K562 (cell line): ENCODE measurements around the gene SH2D3A. TPM values are rescaled to one million over a fixed set of nuclear protein-coding genes. Genes with fewer than 3 reads are reported as not detected.

Experiments
- IRF1 ChIP-seq: sonication (generic); formaldehyde crosslinking; IDR thresholded peaks from 2 replicates; pipeline ENCODE4 v1.8.0; 2022; ENCODE audit warnings: missing genetic modification reagents, mild to moderate bottlenecking, borderline replicate concordance
- L3MBTL2 ChIP-seq: fragments of 450-650 bp; IDR thresholded peaks from 2 replicates; pipeline ENCODE4 v1.6.1; 2016; ENCODE audit warnings: mild to moderate bottlenecking, moderate library complexity
- MAFF ChIP-seq: IDR thresholded peaks from 2 replicates; pipeline ENCODE4 v1.6.1; 2012; ENCODE audit warnings: low read length, improper control_type of control experiment
- NCOA2 ChIP-seq, 2 experiments: fragments of 450-650 bp; IDR thresholded peaks; 2 replicates each; pipeline ENCODE4 v1.6.1; 2018; ENCODE audit warnings: mild to moderate bottlenecking in 2 of 2, moderate library complexity in 1 of 2; ENCODE audit not compliant: partially characterized antibody in 2 of 2
- NR4A1 ChIP-seq, 2 experiments: fragments of 250-450 bp in 1 of 2; fragments of 450-650 bp in 1 of 2; sonication (Bioruptor Pico) in 1 of 2; IDR thresholded peaks; 2 replicates each; pipeline versions ENCODE4 v1.4.0 to v1.6.1; 2016 to 2020; ENCODE audit warnings: mild to moderate bottlenecking in 2 of 2, missing compliant biosample characterization in 1 of 2, missing genetic modification characterization in 1 of 2, moderate library complexity in 1 of 2
- PHB2 ChIP-seq: fragments of 450-650 bp; IDR thresholded peaks from 2 replicates; pipeline ENCODE4 v1.6.1; 2017; ENCODE audit warnings: low read depth
- PTBP1 ChIP-seq: fragments of 200-400 bp; formaldehyde crosslinking; IDR thresholded peaks from 2 replicates; pipeline ENCODE4 v1.6.1; 2017; ENCODE audit warnings: low read depth, low read length
- PYGO2 ChIP-seq: fragments of 450-650 bp; IDR thresholded peaks from 2 replicates; pipeline ENCODE4 v1.6.1; 2016; ENCODE audit warnings: mild to moderate bottlenecking, missing genetic modification characterization, moderate library complexity, missing compliant biosample characterization
- RB1 ChIP-seq: fragments of 450-650 bp; IDR thresholded peaks from 2 replicates; pipeline ENCODE4 v1.6.1; 2017; ENCODE audit warnings: low read depth, mild to moderate bottlenecking
- SMARCA5 ChIP-seq: fragments of 450-650 bp; IDR thresholded peaks from 2 replicates; pipeline ENCODE4 v1.6.1; 2016
- SREBF2 ChIP-seq: sonication (generic); formaldehyde crosslinking; IDR thresholded peaks from 2 replicates; pipeline ENCODE4 v1.4.0; 2020; ENCODE audit warnings: mild to moderate bottlenecking, missing genetic modification reagents
- ZBTB11 ChIP-seq, 3 experiments: fragments of 200-800 bp in 1 of 3; fragments of 250-450 bp in 1 of 3; fragments of 450-650 bp in 1 of 3; sonication (Bioruptor Pico) in 1 of 3; sonication (Bioruptor generic) in 1 of 3; formaldehyde crosslinking in 1 of 3; IDR thresholded peaks; 2 replicates each; pipeline versions ENCODE4 v1.6.1 to v1.8.0; 2016 to 2022; ENCODE audit warnings: mild to moderate bottlenecking in 2 of 3, missing genetic modification characterization in 2 of 3, missing compliant biosample characterization in 1 of 3, moderate library complexity in 1 of 3
- ZNF316 ChIP-seq: fragments of 450-650 bp; IDR thresholded peaks from 2 replicates; pipeline ENCODE4 v1.6.1; 2016
- ZSCAN29 ChIP-seq: fragments of 450-650 bp; IDR thresholded peaks from 2 replicates; pipeline ENCODE4 v1.6.1; 2017
- polyA plus RNA-seq, 8 experiments: library from polyadenylated mRNA; depleted of rRNA in 4 of 8; stranded (reverse) in 5 of 8; unstranded in 3 of 8; fragments of >200 nt; fragmentation: Nextera tagmentation in 2 of 8; fragmentation: Illumina TruSeq in 1 of 8; extraction: Ambion mirVana in 2 of 8; extraction: Trizol in 1 of 8; gene quantifications; 2 replicates each; pipeline versions ENCODE4 v1.2.1 to v1.2.3, GENCODE V29; 2011 to 2014; ENCODE audit warnings: inconsistent platforms in 1 of 8, missing spikeins in 1 of 8
- total RNA-seq, 7 experiments: library from RNA; depleted of rRNA in 6 of 7; stranded (reverse); fragments of >200 nt in 6 of 7; fragmentation: Illumina TruSeq in 2 of 7; extraction: Trizol in 2 of 7; gene quantifications; 2 replicates each; pipeline versions ENCODE4 v1.2.1 to v1.2.3, GENCODE V29; 2011 to 2021; ENCODE audit warnings: low replicate concordance in 1 of 7
- TF ChIP-seq, protein P1 (sequence below): fragments of 150-350 bp; IDR thresholded peaks from 2 replicates; pipeline ENCODE4 v1.6.1; 2014; ENCODE audit warnings: low read depth, mild to moderate bottlenecking, low read length, borderline replicate concordance
- TF ChIP-seq, protein P2 (sequence below): fragments of 200-400 bp; formaldehyde crosslinking; IDR thresholded peaks from 2 replicates; pipeline ENCODE4 v1.6.1; 2017; ENCODE audit warnings: mild to moderate bottlenecking, low read depth, low read length, moderate library complexity

The SH2D3A gene
- total and polyA plus RNA-seq, 9 of the 15 experiments (the other 6 are each of a cell fraction or from before 2014, with no cell fraction given), result 0.75 to 26.3 (median 8.9) TPM

- peak in 1 of 3 experiments; percentile 56; a peak in 1 of 6 replicates for TF ChIP-seq ZBTB11 (CRISPR knock-in tag; IDR thresholded peaks at IDR 0.05)
- no peak for TF ChIP-seq SREBF2 (CRISPR knock-in tag)
- TF ChIP-seq ZNF316, result peak; percentile 45
- no peak for TF ChIP-seq PTBP1
- no peak for TF ChIP-seq NCOA2 (IDR thresholded peaks at IDR 0.05; ENCODE audit: partially characterized antibody in 2 of 2)
- no peak for TF ChIP-seq ZSCAN29
- TF ChIP-seq PHB2, result no peak
- TF ChIP-seq RB1, result peak; percentile 90
- TF ChIP-seq, protein P1, sequence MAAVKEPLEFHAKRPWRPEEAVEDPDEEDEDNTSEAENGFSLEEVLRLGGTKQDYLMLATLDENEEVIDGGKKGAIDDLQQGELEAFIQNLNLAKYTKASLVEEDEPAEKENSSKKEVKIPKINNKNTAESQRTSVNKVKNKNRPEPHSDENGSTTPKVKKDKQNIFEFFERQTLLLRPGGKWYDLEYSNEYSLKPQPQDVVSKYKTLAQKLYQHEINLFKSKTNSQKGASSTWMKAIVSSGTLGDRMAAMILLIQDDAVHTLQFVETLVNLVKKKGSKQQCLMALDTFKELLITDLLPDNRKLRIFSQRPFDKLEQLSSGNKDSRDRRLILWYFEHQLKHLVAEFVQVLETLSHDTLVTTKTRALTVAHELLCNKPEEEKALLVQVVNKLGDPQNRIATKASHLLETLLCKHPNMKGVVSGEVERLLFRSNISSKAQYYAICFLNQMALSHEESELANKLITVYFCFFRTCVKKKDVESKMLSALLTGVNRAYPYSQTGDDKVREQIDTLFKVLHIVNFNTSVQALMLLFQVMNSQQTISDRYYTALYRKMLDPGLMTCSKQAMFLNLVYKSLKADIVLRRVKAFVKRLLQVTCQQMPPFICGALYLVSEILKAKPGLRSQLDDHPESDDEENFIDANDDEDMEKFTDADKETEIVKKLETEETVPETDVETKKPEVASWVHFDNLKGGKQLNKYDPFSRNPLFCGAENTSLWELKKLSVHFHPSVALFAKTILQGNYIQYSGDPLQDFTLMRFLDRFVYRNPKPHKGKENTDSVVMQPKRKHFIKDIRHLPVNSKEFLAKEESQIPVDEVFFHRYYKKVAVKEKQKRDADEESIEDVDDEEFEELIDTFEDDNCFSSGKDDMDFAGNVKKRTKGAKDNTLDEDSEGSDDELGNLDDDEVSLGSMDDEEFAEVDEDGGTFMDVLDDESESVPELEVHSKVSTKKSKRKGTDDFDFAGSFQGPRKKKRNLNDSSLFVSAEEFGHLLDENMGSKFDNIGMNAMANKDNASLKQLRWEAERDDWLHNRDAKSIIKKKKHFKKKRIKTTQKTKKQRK, result no peak
- TF ChIP-seq, protein P2, sequence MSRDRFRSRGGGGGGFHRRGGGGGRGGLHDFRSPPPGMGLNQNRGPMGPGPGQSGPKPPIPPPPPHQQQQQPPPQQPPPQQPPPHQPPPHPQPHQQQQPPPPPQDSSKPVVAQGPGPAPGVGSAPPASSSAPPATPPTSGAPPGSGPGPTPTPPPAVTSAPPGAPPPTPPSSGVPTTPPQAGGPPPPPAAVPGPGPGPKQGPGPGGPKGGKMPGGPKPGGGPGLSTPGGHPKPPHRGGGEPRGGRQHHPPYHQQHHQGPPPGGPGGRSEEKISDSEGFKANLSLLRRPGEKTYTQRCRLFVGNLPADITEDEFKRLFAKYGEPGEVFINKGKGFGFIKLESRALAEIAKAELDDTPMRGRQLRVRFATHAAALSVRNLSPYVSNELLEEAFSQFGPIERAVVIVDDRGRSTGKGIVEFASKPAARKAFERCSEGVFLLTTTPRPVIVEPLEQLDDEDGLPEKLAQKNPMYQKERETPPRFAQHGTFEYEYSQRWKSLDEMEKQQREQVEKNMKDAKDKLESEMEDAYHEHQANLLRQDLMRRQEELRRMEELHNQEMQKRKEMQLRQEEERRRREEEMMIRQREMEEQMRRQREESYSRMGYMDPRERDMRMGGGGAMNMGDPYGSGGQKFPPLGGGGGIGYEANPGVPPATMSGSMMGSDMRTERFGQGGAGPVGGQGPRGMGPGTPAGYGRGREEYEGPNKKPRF, result no peak
- no peak for TF ChIP-seq MAFF
- TF ChIP-seq SMARCA5, result no peak
- no peak for TF ChIP-seq PYGO2 (tag)
- no peak for TF ChIP-seq L3MBTL2
- no peak for TF ChIP-seq IRF1 (CRISPR knock-in tag)
- TF ChIP-seq NR4A1 (CRISPR knock-in tag; IDR thresholded peaks at IDR 0.05), result no peak
- TF ChIP-seq NR4A1 (tag; IDR thresholded peaks at IDR 0.05), result no peak
Observed at GRCh38 chr19:6740589-6741343, 26.5 kb downstream of the SH2D3A start (continued).
